GM12865 (cell line): ENCODE results near the gene LZTR1.

Source experiments
- DNase-seq: peaks from one replicate; pipeline ENCODE4 v3.0.0; 2010; ENCODE audit warnings: low read depth
- H3K4me3 ChIP-seq: 2 replicates; pipeline ENCODE4 v1.5.1; 2011; ENCODE audit warnings: mild to moderate bottlenecking, low read depth, low read length, control low read depth
- CTCF ChIP-seq: IDR thresholded peaks from 2 replicates; pipeline ENCODE4 v1.5.1; 2011; ENCODE audit warnings: low read length, control low read depth, low read depth, inconsistent platforms; ENCODE audit not compliant: insufficient read depth; ENCODE audit errors: missing control alignments

Gene LZTR1

DNA sequence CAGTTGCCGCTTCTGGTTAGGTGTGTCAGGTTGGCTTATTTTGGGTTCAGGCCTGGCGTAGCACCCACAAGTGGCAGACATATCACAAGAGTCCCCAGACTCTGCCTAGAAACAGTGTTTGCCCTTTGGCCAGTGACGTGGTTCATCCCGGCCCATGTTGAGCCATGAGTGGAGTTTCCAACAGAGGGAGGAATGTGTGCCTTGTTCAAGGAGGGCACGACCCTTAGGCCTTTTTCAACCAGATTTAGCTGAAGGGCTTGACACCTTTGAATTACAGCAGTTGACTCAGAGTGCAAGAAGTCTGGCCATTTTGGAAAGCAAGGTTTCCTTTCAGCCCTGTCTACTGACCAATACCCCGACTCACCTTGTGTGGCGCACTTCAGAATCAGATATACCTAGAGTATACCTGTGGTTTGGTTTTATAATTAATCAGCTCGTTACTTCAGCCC lies 30.1 kb upstream of the LZTR1 start:
- no peak for TF ChIP-seq CTCF
- no peak overlapping the region for H3K4me3 ChIP-seq
- no peak for DNase-seq

- no peak for TF ChIP-seq CTCF
- DNase-seq, result no peak
- H3K4me3 ChIP-seq, result no peak overlapping the region
These were observed 29.4 kb upstream of the LZTR1 start for GRCh38 chr22:20952544-20953341.

DNA sequence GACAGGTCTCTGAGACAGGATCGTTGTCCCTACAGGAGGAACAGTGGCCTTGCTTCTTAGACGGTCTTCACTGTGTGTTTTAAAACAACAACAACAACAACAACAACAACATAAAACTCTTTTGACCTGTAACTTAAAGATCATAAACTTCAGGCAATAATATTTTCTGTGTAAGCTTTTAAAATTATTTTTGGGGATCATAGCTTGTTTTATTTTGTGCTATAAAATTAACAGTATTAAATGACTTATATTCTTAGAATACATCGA lies 28.8 kb upstream of the LZTR1 start:
- no peak for TF ChIP-seq CTCF
- H3K4me3 ChIP-seq, result no peak overlapping the region
- DNase-seq, result no peak

DNA sequence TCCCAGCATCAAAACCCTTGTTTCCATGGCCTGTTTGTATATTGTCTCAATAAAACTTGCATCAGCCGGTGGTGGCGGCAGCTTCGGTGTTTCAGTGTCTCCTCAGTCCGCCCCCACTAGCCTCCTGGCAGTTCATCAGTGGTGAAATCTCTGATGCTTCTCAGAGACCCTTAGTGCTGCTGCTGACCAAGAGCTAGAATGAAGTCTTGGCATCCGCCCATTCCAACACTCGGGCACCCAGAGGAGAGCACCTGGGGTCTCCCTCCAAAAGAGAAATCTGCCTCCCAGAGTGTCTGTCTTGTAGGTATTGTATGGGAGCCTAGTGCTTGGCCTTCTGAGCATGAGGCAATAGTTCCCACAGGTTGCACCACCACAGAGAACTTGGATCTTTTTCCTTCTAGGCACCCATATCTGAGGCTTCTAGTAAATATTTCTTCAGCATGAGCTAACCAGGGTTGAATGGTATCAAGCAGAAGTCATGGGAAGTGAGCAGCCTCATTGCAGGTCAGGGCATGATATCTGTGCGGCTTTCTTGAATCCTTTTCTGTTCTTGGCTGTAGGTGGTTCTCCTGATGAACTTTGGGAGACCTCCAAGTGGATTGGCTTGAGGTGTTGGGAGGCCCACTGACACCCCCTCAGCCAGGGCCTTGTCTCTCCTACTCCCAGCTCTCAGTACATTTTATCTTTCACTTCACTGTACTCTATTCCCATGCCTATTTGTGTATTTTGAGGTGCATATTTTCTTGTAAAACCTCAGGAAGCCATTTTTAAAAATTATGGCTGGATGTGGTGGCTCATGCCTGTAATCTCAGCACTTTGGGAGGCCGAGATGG lies 28.2 kb upstream of the LZTR1 start:
- TF ChIP-seq CTCF, result no peak
- H3K4me3 ChIP-seq, result no peak overlapping the region
- no peak for DNase-seq

GRCh38 chr22:20955548-20955947 lies 26.5 kb upstream of the LZTR1 start:
- H3K4me3 ChIP-seq, result no peak overlapping the region
- DNase-seq, result peak; percentile 31
- no peak for TF ChIP-seq CTCF

DNA sequence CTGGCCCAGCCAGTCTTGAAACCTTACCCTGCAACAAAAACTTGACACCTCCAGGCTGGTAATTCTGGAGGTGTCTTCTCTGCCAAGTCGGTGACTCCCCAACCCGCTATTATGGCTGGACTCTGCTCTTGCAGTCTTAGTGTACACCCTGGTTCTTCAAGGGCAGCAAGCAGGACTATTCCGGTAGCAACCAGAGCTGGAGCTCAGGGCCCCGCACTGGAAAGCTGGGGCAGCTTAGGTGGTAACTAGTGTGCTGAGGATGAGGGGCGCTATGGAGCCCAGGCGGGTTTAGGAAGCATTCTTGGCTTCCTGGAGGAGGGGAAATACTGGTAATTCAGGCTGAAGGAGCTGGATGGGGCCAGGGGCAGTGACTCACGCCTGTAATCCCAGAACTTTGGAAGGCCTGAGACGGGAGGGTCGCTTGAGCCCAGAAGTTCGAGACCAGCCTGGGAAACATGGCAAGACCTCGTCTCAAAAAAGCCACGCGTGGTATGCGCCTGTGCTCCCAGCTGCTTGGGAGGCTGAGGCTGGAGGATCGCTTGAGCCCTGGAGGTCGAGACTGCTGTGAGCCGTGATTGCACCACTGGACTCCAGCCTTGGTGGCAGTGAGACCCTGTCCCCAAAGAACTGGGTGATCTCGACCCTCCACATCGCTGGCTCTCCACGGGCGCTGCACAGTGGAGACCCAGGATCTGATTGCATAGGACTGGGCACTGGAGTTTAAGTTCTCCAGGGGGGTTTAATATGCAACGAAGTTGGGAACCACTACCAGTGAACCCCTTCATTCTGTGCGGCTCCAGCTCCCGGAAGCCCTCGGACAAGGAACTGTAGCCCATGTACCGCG lies 25.6 kb upstream of the LZTR1 start:
- peak overlapping the region; percentile 66 for H3K4me3 ChIP-seq
- no peak for TF ChIP-seq CTCF
- DNase-seq, result no peak
